Measurements from ENCODE around the gene NINL.

Gene NINL

GRCh38 chr20:25500880-25501351, 84.4 kb downstream of the NINL start:
- DNase-seq (ENCODE audit: low read depth) = no peak

GRCh38 chr20:25499855-25500434, 85.4 kb downstream of the NINL start:
- DNase-seq (ENCODE audit: low read depth) = no peak

- DNase-seq (ENCODE audit: low read depth) = no peak
These were observed 86.3 kb downstream of the NINL start for GRCh38 chr20:25499031-25499430.

- no peak for DNase-seq (ENCODE audit: low read depth)
These were observed 87.1 kb downstream of the NINL start for GRCh38 chr20:25498280-25498606.

- DNase-seq (ENCODE audit: low read depth) = no peak
These were observed 87.6 kb downstream of the NINL start for GRCh38 chr20:25497586-25498279.

GRCh38 chr20:25496968-25497401, 88.3 kb downstream of the NINL start:
- no peak for DNase-seq (ENCODE audit: low read depth)

- DNase-seq (ENCODE audit: low read depth) = no peak
These were observed 89.0 kb downstream of the NINL start for GRCh38 chr20:25496165-25496967.

GRCh38 chr20:25495189-25495824, 90.0 kb downstream of the NINL start:
- DNase-seq (ENCODE audit: low read depth) = no peak

- no peak for DNase-seq (ENCODE audit: low read depth)
These were observed 90.7 kb downstream of the NINL start for GRCh38 chr20:25494506-25495188.

- DNase-seq (ENCODE audit: low read depth) = no peak
These were observed 91.4 kb downstream of the NINL start for GRCh38 chr20:25493748-25494505.

GRCh38 chr20:25493137-25493536, 92.2 kb downstream of the NINL start:
- no peak for DNase-seq (ENCODE audit: low read depth)

GRCh38 chr20:25491446-25492038, 93.8 kb downstream of the NINL start:
- no peak for DNase-seq (ENCODE audit: low read depth)

GRCh38 chr20:25490656-25491445, 94.5 kb downstream of the NINL start:
- DNase-seq (ENCODE audit: low read depth) = no peak

GRCh38 chr20:25489221-25489871, 96.0 kb downstream of the NINL start:
- no peak for DNase-seq (ENCODE audit: low read depth)

- no peak for DNase-seq (ENCODE audit: low read depth)
These were observed 97.4 kb downstream of the NINL start for GRCh38 chr20:25487975-25488374.

GRCh38 chr20:25487306-25487705, 98.0 kb downstream of the NINL start:
- no peak for DNase-seq (ENCODE audit: low read depth)

GRCh38 chr20:25486377-25486776, 99.0 kb downstream of the NINL start:
- no peak for DNase-seq (ENCODE audit: low read depth)

GRCh38 chr20:25485872-25486271, 99.5 kb downstream of the NINL start:
- DNase-seq (ENCODE audit: low read depth) = no peak

- no peak for DNase-seq (ENCODE audit: low read depth)
These were observed 100.3 kb downstream of the NINL start for GRCh38 chr20:25484911-25485511.

Data from stromal cell of bone marrow (primary cell).